Peyer's patch (tissue), 4 donors: ENCODE results near the gene ADAMTS2.

Experiments used
- POLR2A ChIP-seq, 2 donors: fragments of 450-650 bp; IDR thresholded peaks; one replicate each; pipeline ENCODE4 v1.5.1; 2017; ENCODE audit warnings: antibody characterized with exemption in 2 of 2, mild to moderate bottlenecking in 2 of 2, moderate library complexity in 2 of 2
- TF ChIP-seq, protein P1 (sequence below), 6 experiments: fragments of 450-650 bp in 4 of 6; fragments of 200-600 bp in 2 of 6; sonication (generic) in 1 of 6; IDR thresholded peaks; one replicate each; pipeline ENCODE4 v1.5.1; 2017 to 2019; ENCODE audit warnings: antibody characterized with exemption in 6 of 6, mild to moderate bottlenecking in 3 of 6, moderate library complexity in 1 of 6

- no peak for TF ChIP-seq POLR2A (IDR thresholded peaks at IDR 0.05)
- TF ChIP-seq, protein P1, sequence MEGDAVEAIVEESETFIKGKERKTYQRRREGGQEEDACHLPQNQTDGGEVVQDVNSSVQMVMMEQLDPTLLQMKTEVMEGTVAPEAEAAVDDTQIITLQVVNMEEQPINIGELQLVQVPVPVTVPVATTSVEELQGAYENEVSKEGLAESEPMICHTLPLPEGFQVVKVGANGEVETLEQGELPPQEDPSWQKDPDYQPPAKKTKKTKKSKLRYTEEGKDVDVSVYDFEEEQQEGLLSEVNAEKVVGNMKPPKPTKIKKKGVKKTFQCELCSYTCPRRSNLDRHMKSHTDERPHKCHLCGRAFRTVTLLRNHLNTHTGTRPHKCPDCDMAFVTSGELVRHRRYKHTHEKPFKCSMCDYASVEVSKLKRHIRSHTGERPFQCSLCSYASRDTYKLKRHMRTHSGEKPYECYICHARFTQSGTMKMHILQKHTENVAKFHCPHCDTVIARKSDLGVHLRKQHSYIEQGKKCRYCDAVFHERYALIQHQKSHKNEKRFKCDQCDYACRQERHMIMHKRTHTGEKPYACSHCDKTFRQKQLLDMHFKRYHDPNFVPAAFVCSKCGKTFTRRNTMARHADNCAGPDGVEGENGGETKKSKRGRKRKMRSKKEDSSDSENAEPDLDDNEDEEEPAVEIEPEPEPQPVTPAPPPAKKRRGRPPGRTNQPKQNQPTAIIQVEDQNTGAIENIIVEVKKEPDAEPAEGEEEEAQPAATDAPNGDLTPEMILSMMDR (IDR thresholded peaks at IDR 0.05), result no peak
Measured at GRCh38 chr5:179245031-179245430, 100.2 kb downstream of the ADAMTS2 start.
